Measurements from ENCODE around the gene ADD3. TPM values are rescaled to one million over a fixed set of nuclear protein-coding genes. Genes with fewer than 3 reads are reported as not detected.

The ADD3 gene
- total RNA-seq, 1 donor from 2014 or later: 113 TPM

- no peaks in the 10 kb centered on the region for H3K27me3 ChIP-seq (ENCODE audit: control insufficient read depth in 3 of 3, insufficient read depth in 3 of 3, low read length in 3 of 3)
- H3K27ac ChIP-seq (ENCODE audit: low read depth, low read length): no peak overlapping the region
Observed at GRCh38 chr10:110002801-110003523, 4.8 kb upstream of the ADD3 start.

GRCh38 chr10:110003524-110003885 is 4.3 kb upstream of the ADD3 start:
- no peak overlapping the region for H3K4me3 ChIP-seq (ENCODE audit: low read length in 3 of 3)
- no peak overlapping the region for H3K27ac ChIP-seq (ENCODE audit: low read depth, low read length)
- H3K36me3 ChIP-seq (ENCODE audit: control insufficient read depth in 3 of 3, insufficient read depth in 3 of 3, low read length in 3 of 3): no peaks in the 10 kb centered on the region
- H3K9me3 ChIP-seq (ENCODE audit: control insufficient read depth in 3 of 3, low read length in 3 of 3): no peaks in the 10 kb centered on the region
- H3K27me3 ChIP-seq (ENCODE audit: control insufficient read depth in 3 of 3, insufficient read depth in 3 of 3, low read length in 3 of 3): no peaks in the 10 kb centered on the region
- H3K9ac ChIP-seq (ENCODE audit: low read depth in 1 of 3, low read length in 3 of 3): no peak overlapping the region
- peaks cover 6 to 10% (median 10%) of the 10 kb centered on the region in 3 donors for H3K4me1 ChIP-seq (ENCODE audit: control insufficient read depth in 3 of 3, insufficient read depth in 3 of 3, low read length in 3 of 3)

More at GRCh38 chr10:110002801-110003523, 4.8 kb upstream of the ADD3 start:
- H3K9ac ChIP-seq (ENCODE audit: low read depth in 1 of 3, low read length in 3 of 3): no peak overlapping the region
- no peaks in the 10 kb centered on the region for H3K9me3 ChIP-seq (ENCODE audit: control insufficient read depth in 3 of 3, low read length in 3 of 3)
- H3K36me3 ChIP-seq (ENCODE audit: control insufficient read depth in 3 of 3, insufficient read depth in 3 of 3, low read length in 3 of 3): no peaks in the 10 kb centered on the region
- peaks cover 5 to 10% (median 10%) of the 10 kb centered on the region in 3 donors for H3K4me1 ChIP-seq (ENCODE audit: control insufficient read depth in 3 of 3, insufficient read depth in 3 of 3, low read length in 3 of 3)
- no peak overlapping the region for H3K4me3 ChIP-seq (ENCODE audit: low read length in 3 of 3)

GRCh38 chr10:110005719-110006118 is 2.1 kb upstream of the ADD3 start:
- Histone ChIP-seq H3K9ac (ENCODE audit: low read depth in 1 of 3, low read length in 3 of 3) (peak overlapping the region; percentile 2 to 84 (median 54)), H3K36me3 (ENCODE audit: control insufficient read depth in 3 of 3, insufficient read depth in 3 of 3, low read length in 3 of 3) (no peaks in the 10 kb centered on the region), H3K4me3 (ENCODE audit: low read length in 3 of 3) (peak overlapping the region; percentile 41 to 71 (median 71)), H3K27me3 (ENCODE audit: control insufficient read depth in 3 of 3, insufficient read depth in 3 of 3, low read length in 3 of 3) (no peaks in the 10 kb centered on the region), H3K4me1 (ENCODE audit: control insufficient read depth in 3 of 3, insufficient read depth in 3 of 3, low read length in 3 of 3) (peaks cover 14 to 23% (median 15%) of the 10 kb centered on the region in 3 donors), H3K9me3 (ENCODE audit: control insufficient read depth in 3 of 3, low read length in 3 of 3) (no peaks in the 10 kb centered on the region), H3K27ac (ENCODE audit: low read depth, low read length) (no peak overlapping the region)

- Histone ChIP-seq H3K27me3 (ENCODE audit: control insufficient read depth in 3 of 3, insufficient read depth in 3 of 3, low read length in 3 of 3) (no peaks in the 10 kb centered on the region), H3K36me3 (ENCODE audit: control insufficient read depth in 3 of 3, insufficient read depth in 3 of 3, low read length in 3 of 3) (no peaks in the 10 kb centered on the region), H3K9me3 (ENCODE audit: control insufficient read depth in 3 of 3, low read length in 3 of 3) (no peaks in the 10 kb centered on the region), H3K27ac (ENCODE audit: low read depth, low read length) (peak overlapping the region; percentile 74), H3K4me3 (ENCODE audit: low read length in 3 of 3) (peak overlapping the region; percentile 71 to 76 (median 71)), H3K9ac (ENCODE audit: low read depth in 1 of 3, low read length in 3 of 3) (peak overlapping the region; percentile 66 to 84 (median 76)), H3K4me1 (ENCODE audit: control insufficient read depth in 3 of 3, insufficient read depth in 3 of 3, low read length in 3 of 3) (peaks cover 14 to 23% (median 16%) of the 10 kb centered on the region in 3 donors)
Observed at GRCh38 chr10:110006358-110007160, 1.2 kb upstream of the ADD3 start.

GRCh38 chr10:110007161-110007700 is 553 bp upstream of the ADD3 start:
- Histone ChIP-seq H3K36me3 (ENCODE audit: control insufficient read depth in 3 of 3, insufficient read depth in 3 of 3, low read length in 3 of 3) (no peaks in the 10 kb centered on the region), H3K4me3 (ENCODE audit: low read length in 3 of 3) (peak overlapping the region; percentile 71 to 76 (median 71)), H3K4me1 (ENCODE audit: control insufficient read depth in 3 of 3, insufficient read depth in 3 of 3, low read length in 3 of 3) (peaks cover 14 to 23% (median 16%) of the 10 kb centered on the region in 3 donors), H3K9ac (ENCODE audit: low read depth in 1 of 3, low read length in 3 of 3) (peak overlapping the region; percentile 66 to 84 (median 76)), H3K27ac (ENCODE audit: low read depth, low read length) (peak overlapping the region; percentile 74), H3K27me3 (ENCODE audit: control insufficient read depth in 3 of 3, insufficient read depth in 3 of 3, low read length in 3 of 3) (no peaks in the 10 kb centered on the region), H3K9me3 (ENCODE audit: control insufficient read depth in 3 of 3, low read length in 3 of 3) (no peaks in the 10 kb centered on the region)

- peak overlapping the region; percentile 68 to 78 (median 74) for H3K9ac ChIP-seq (ENCODE audit: low read depth in 1 of 3, low read length in 3 of 3)
- peak overlapping the region; percentile 62 for H3K27ac ChIP-seq (ENCODE audit: low read depth, low read length)
- H3K4me3 ChIP-seq (ENCODE audit: low read length in 3 of 3): peak overlapping the region; percentile 76 to 84 (median 81)
- no peaks in the 10 kb centered on the region for H3K27me3 ChIP-seq (ENCODE audit: control insufficient read depth in 3 of 3, insufficient read depth in 3 of 3, low read length in 3 of 3)
- peaks cover 14 to 23% (median 18%) of the 10 kb centered on the region in 3 donors for H3K4me1 ChIP-seq (ENCODE audit: control insufficient read depth in 3 of 3, insufficient read depth in 3 of 3, low read length in 3 of 3)
- H3K36me3 ChIP-seq (ENCODE audit: control insufficient read depth in 3 of 3, insufficient read depth in 3 of 3, low read length in 3 of 3): no peaks in the 10 kb centered on the region
- H3K9me3 ChIP-seq (ENCODE audit: control insufficient read depth in 3 of 3, low read length in 3 of 3): no peaks in the 10 kb centered on the region
Observed at GRCh38 chr10:110008518-110009339, 945 bp downstream of the ADD3 start.

GRCh38 chr10:110009736-110010475 is 2.1 kb downstream of the ADD3 start:
- no peak overlapping the region for H3K27ac ChIP-seq (ENCODE audit: low read depth, low read length)
- H3K4me3 ChIP-seq (ENCODE audit: low read length in 3 of 3): peak overlapping the region in 1 of 3 donors; percentile 38
- H3K36me3 ChIP-seq (ENCODE audit: control insufficient read depth in 3 of 3, insufficient read depth in 3 of 3, low read length in 3 of 3): no peaks in the 10 kb centered on the region
- H3K4me1 ChIP-seq (ENCODE audit: control insufficient read depth in 3 of 3, insufficient read depth in 3 of 3, low read length in 3 of 3): peaks cover 14 to 23% (median 19%) of the 10 kb centered on the region in 3 donors
- peak overlapping the region in 1 of 3 donors; percentile 14 for H3K9ac ChIP-seq (ENCODE audit: low read depth in 1 of 3, low read length in 3 of 3)
- no peaks in the 10 kb centered on the region for H3K27me3 ChIP-seq (ENCODE audit: control insufficient read depth in 3 of 3, insufficient read depth in 3 of 3, low read length in 3 of 3)
- no peaks in the 10 kb centered on the region for H3K9me3 ChIP-seq (ENCODE audit: control insufficient read depth in 3 of 3, low read length in 3 of 3)

GRCh38 chr10:110010486-110011378 is 2.9 kb downstream of the ADD3 start:
- H3K27ac ChIP-seq (ENCODE audit: low read depth, low read length): no peak overlapping the region
- H3K27me3 ChIP-seq (ENCODE audit: control insufficient read depth in 3 of 3, insufficient read depth in 3 of 3, low read length in 3 of 3): no peaks in the 10 kb centered on the region
- H3K4me3 ChIP-seq (ENCODE audit: low read length in 3 of 3): no peak overlapping the region
- H3K36me3 ChIP-seq (ENCODE audit: control insufficient read depth in 3 of 3, insufficient read depth in 3 of 3, low read length in 3 of 3): no peaks in the 10 kb centered on the region
- no peak overlapping the region for H3K9ac ChIP-seq (ENCODE audit: low read depth in 1 of 3, low read length in 3 of 3)
- H3K9me3 ChIP-seq (ENCODE audit: control insufficient read depth in 3 of 3, low read length in 3 of 3): no peaks in the 10 kb centered on the region
- H3K4me1 ChIP-seq (ENCODE audit: control insufficient read depth in 3 of 3, insufficient read depth in 3 of 3, low read length in 3 of 3): peaks cover 14 to 23% (median 19%) of the 10 kb centered on the region in 3 donors

All from skeletal muscle tissue (tissue), 4 donors.